NCI-H226 (cell line): Measurements from ENCODE around the gene SLC26A6.

Experiments used
- DNase-seq: peaks from one replicate; pipeline ENCODE4 v3.0.0-alpha.2; 2015

The SLC26A6 gene

DNA sequence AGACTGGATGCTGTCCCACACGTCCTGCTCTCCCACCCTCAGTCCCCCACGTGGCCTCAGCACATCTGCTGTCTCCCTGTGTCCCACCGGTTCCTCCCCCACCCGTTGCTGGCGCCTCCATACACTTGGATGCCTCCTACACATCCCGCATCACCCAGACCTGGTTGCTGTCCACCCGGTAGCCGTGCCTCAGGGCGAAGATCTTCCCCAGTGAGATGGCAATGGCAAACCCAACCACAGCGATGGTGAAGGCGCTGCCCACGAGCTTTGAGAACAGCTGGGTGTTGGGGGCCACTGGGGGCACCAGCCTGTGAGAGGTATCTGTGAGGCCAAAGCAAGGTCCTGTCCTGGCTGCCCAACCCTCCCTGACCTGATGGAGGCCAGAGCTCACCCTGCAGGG is 4.4 kb downstream of the SLC26A6 start:
- DNase-seq = no peak

DNA sequence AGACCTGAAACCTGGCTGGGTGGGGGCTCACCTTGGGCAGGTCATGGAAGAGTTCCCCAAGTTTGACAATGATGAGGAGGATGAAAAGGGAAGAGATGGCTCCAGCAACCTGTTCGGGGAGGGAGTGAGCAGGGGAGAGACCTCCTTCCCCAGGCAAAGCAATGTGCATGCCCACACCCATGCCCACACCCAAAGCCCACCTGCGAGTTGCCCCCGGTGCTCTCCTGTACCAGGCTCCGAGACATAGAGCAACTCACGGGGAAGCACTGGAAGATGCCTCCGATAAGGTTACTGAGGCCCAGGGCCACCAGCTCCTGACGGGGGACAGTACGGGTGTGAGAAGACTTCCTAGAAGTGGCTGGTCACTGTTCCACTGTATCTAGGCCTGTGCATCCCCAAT is 4.9 kb downstream of the SLC26A6 start:
- no peak for DNase-seq

DNA sequence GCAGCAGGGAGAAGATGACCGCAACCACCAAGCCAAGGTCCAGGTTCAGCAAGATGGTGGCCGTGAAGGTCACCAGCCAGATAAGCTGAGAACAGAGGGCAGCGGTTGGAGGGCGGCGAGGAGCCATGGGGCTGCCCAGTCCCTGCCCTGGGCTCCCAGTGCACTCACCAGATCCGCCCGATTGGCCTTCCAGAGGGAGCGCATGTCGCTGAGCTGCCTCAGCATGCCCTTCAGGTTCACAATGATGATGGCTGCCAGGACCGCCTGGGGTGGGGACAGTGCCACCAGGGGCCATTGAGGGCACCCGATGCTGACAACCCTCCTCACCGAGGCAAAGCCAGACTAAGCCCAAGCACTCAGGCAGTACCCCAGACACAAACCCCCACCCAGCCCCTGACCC is 5.4 kb downstream of the SLC26A6 start:
- no peak for DNase-seq

DNA sequence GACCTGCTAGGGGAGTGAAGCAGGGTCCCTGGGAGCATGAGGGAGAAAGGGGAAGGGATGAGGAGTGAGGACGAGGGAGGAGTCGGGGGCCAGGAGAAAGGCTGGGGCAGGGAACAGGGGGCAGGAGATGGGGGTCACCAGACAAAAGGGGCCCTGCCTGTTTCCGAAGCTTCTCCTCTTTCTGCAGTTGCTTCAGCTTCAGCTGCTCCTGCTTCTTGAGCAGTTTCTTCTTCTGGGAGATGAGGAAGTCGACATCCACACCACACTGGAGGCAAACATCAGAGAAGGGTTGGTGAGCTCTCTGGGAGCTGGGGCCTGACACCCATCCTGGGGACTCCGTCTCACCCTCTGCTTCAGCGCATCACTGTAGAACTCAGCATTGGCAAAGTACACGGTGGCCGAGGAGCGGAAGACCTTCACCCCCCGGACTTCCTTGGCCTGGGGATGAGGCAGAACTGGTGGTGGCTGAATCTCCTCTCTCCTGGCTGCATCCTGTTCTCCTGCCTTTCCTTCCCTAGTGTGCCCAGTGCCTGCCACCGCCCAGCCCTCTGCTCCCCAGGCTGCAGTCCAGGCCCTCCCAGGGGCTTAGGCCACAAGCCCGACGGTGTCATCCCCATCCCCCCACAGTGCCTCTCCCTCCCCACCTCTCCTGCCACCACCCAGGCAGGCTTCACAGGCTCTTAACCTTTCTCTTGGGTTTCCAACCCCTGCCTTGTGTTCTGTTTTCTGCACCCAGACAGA is 6.8 kb downstream of the SLC26A6 start:
- no peak for DNase-seq

DNA sequence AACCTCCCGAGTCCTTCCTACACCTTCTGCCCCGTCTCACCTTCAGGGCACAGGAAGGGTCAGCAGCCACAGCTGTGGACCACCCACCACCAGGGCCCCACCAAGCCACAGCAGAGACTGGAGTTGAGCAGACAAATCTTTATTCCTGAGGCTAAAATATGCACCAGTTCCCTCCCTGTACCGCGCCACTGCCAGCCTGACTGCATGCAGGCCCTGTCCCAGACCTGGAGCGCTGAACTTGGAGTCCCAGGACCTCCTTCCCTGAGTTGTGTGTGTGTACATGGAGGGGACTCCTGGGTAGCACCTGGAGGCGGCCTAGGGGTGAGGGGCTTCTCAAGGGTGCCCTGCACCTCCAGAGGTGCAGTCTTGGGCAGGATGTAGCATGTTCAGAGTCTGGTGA is 9.7 kb downstream of the SLC26A6 start:
- no peak for DNase-seq

DNA sequence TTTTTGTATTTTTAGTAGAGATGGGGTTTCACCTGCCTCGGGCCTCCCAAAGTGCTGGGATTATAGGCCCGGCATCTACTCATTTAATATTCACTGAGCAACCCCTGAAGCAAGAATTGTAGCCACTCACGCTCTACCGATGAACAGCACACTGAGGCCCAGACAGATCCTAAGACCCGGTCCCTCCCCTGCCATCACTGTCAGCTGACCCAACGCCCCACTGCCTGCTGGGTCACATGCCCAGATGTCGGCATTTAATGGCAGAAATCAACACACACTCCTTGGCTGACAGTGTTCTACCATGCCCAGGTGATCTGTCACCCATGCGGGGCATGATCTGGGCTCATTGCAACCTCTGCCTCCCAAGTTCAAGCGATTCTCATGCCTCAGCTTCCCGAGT is 10.5 kb downstream of the SLC26A6 start:
- DNase-seq = no peak

DNA sequence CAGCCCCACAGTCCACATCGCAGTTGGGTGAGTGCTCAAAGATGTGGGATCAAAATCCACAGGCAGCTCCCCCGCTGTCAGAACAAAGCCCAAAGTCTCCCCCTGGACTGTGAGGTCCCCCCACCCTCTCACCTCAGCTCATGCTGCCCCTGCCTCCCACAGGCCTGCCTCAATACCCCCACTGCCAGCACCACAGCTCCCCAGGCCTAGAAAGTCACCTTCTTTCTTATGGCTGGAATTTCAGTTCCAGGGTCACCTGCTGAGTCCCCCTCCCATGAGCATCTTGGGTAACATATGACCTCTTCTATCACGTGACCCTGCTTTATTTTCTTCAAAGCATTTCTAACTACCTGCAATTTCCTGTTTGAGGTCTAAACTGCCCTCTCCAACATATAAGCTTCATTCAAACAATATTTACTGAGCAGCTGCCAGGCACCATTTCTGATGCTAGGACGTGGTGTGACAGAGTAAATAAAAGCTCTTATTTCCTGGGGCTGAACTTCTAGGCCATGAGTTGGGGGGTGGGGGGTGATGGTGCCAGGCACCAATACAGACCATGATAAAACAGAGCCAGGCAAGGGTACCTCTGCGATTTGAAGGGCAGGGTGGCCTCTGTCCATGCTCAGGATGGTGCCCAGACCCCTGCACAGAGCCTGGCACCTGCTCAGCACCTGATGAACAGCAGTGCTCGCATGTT is 11.3 kb downstream of the SLC26A6 start:
- DNase-seq = no peak

DNA sequence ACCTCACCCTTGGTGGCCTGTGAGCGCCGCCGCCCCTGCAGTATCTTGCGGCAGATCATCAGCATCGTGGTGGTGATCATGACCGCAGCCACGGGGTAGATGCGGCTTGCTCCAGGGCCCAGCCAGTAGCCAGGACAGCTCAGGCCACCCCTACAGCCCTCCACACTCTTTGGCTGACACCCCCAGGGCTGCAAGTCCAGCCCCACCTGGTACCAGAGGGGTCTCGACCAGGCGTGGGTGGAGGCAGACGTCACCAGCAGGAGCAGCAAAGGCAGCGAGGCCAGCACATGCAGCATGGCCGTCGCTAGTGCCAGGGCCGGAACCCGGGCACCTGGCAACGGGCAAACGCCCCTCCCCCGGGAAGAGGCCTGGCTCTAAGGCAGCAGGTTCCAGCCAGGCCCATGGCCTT is 13.8 kb downstream of the SLC26A6 start, which contains the start of gene TMEM89:
TSS of gene TMEM89 (minus strand) at position 309 of the 409 bp plus-strand sequence. CDS start at position 296, 13 bp downstream.
- no peak for DNase-seq

DNA sequence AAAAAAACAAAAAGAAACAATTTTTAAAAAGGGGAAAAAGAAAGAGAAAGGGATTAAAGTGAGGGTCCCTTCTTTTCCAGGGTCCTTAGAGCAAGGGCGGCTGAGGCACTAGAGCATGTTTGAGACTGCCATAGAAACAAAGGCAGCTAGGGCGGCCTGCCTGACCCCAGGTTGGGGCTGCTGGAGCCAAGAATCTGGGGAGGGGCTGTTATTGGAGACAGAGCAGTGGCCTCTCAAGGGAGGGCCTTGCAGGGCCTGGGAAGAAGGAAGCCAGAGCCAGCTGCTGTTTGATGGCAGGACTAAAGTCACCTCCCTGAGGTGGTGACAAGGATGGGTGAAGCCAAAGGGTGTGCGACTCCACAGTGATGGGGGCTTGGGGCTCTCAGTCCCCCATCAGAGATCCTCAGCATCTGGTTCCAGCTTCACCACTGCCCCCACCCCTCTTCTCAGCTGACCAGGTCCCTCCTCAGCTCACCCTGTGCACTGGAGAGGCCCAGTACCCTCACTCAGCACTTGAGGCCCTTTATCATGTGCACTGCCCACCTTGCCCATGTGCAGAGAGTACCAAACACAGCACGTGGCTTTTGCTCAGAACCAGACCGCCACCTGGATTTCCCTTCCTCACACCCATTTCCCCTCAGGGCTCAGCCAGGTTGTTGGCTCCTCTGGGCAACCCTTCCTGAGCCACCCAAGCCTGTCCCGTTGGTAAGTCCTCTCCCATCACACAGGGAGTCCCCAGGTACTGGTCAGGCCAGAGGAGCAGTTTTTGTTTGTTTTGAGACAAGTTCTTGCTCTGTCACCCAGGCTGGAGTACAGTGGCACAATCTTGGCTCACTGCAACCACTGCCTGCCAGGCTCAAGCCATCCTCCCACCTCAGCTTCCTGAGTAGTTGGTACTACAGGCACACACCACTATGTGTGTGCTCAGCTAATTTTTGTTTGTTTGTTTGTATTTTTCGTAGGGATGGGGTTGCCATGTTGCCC is 15.4 kb downstream of the SLC26A6 start:
- no peak for DNase-seq

DNA sequence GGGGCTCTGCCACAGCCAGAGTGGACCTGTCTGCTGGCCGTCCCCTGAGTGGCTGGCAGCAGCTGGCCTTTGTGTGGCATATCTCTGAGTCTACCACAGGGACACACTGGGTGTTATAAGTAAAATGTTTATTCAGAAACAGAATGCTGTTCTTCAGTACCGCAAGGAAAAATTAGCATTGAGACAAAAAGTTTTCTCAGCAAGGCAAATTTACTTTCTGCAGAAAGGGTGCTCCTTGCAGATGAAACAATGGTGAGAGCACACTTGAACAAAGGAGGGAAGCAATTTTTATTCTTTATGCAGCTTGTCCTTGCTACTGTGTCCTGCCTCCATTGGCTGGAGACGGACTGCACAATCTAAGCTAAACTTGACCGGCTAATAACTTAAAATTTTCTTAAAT is 17.7 kb downstream of the SLC26A6 start:
- no peak for DNase-seq

DNA sequence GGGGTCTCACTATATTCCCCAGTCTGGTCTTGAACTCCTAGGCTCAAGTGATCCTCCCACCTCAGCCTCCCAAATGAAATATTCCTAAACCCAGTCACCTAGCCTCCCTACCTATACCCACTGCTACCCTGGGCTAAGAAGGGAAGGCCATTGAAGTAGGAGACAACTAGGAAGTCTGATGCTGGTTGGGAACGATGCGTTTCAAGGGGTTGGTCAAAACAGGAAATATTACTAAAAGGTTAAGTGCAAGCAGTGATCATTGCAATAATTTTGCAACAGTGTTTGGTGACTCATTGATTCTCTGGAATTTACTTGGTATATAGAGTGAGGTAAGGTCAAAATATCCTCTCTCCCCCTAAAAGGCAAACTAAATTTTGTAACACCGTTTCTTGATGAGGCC is 21.2 kb downstream of the SLC26A6 start:
- DNase-seq = peak; percentile 29

DNA sequence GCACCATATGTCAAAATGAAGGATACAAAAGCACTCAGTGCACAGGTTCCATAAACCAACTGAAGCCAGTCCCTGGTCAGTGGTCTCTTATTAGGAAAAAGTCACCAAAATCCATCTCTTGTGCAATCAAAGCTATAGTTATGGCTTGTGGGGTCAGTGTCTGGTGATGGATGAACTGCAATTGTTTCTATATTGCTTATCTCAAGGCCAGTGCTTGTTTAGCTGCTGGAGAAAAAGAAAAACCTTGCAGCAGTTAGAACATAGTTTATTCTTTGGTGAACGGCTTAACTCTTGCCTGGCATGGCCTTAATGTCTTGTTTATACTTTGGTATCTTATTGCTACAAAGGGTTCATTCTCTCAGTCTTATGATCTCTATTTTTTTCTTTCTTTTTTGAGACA is 23.0 kb downstream of the SLC26A6 start:
- DNase-seq = no peak

DNA sequence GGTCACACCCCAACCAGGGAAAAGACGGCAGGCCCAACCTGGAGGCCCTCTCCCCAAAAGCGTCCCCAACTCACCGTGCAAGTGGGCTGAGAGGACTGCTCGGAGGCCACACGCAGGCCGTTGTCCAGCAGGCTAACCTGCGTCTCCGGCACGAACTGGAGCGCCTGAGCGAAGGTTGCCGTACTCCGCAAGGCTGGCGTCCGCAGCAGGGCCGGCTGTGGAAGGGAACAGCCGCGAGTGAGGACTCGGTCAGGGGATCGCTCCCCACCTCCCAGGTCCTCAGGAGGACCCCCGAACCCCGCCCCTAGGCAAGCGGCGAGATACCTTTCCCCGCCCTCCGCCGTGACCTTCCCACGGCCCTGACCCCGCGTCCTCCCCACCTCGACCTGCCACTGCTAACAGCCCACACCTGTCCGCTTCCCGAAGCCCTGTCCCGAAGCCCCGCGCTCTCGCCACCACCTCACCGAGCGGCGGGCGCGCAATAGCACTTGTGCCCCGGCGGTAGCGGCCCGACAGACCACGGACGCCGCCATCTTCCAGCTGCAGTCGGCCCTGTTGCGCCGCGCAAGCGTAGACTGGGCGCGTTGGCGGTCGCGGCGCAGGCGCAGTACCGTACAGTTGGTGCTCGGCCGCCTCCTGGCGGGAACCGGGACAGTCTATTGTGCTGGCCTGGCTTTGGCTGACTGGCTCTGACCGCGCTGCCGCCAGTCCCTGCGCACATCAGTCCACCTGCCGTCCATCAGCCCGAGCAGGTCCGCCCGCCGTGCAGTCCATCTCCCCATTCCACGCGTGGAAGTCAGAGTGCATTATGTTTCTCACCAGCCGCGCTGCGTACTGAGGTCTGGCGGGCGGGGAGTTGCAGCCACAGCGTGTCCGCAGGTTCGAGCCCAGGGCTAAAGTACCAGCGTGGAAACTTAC is 25.9 kb downstream of the SLC26A6 start, which contains the start of gene UQCRC1:
TSS of gene UQCRC1 (minus strand) at position 559 of the 918 bp plus-strand sequence. CDS start at position 533, 26 bp downstream.
- peak; percentile 87 for DNase-seq

DNA sequence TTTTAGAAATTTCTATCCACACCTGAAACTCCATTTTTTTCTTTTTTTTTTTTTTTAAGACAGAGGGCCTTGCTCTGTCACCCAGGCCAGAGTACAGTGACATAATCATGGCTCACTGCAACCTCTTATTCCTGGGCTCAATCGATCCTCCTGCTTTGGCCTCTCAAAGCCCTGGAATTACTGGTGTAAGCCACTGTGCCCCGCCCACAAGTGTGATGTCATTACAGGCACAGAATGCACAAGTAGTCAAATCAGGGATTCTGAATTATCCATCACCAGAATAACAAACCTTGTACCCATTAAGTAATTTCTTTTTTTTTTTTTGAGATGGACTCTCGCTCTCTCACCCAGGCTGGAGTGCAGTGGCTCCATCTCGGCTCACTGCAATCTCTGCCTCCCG is 27.7 kb downstream of the SLC26A6 start:
- no peak for DNase-seq

DNA sequence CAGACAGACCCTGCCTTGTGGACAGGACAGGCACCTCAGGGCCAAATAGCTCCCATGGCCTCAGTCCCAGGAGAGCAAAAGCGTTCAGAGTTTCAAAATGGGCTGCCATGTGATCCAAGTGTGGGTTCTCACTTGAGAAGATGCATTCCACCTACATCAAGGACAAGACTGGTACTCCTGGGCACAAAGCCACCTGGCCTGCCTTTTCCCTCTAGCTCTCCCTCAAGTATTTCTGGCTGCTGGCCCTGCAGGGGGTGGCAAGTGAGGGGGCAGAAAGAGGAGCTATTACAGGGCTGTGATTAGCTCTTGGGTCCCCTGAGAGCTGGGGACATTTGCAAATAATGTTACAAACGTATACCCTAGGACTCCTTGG is 33.7 kb downstream of the SLC26A6 start:
- no peak for DNase-seq

DNA sequence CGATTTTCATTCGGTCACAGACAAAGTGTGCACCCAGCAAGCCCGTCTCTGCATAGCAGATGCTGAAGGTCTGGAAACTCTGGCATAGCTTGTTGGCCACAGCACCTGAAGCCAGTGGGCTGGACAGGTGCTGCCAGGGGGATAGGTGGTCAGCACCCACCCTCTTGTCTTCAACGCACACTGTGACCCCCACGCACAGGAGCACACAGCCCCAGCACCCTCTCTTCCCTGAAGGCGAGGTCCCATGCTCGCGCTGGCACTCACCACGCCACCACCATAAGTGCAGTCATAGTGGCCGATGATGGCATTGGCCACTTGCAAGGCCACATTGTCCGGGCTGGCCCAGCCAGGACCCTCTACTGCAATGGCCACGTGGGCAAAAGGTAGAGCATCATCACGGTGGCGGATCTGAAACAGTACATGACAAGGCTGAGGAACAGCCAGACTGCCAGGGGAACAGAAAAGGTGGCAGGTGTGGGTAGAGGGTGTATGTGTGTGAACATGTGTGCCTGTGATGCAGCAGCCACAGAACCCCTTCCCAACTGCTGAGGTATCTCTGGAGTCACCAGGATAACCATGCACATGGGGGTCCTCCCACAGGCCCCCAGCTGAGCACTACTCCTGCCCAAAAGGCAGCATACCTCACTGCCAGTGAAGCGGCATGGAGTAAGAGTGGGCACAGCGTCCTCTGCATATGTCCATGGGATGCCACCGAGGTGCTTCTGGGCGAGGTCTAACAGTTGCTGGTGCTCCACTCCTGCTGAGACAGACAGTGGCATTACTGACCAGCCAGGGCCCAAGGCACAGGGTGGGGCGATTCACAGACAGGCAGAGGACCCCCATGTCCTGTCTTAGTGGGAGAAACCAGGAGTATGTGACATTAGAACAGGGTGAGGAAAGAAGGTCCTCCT is 34.3 kb downstream of the SLC26A6 start:
- DNase-seq = no peak

DNA sequence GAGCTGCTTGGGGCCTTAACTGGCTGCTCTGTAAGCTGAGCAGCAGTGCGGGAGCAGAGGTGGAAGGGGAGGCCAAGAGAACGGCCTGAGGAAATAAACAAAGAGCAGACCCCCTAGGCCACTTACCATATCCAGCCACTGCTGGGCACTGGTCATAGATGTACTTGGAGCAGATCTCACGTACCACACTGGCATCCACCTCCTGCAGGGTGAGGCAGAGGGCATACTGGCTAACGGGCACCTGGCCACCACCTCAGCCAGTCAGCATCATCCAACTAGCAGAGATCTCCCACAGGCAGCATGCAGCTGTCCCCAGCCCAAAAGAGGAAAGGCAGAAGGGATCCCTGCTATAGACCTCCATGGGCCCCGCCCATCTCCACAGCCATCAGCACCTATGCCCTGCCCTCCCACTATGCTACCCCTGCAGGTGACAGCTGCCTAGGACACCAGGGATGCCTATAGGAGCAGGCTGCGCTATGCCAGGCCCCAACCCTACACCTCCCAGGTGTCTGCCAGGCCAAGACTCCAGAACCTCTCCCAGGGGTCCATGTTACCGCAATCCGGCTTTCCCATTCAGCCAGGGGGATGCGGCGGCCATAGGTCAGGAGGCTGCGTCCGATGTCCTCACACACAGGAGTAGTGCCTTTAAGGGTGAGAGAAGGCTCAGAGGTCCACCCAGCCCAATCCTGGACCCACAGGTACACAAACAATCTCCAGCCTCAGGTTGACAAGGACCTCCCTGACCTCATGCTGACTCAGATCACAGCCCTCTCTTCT is 35.6 kb downstream of the SLC26A6 start:
- no peak for DNase-seq

DNA sequence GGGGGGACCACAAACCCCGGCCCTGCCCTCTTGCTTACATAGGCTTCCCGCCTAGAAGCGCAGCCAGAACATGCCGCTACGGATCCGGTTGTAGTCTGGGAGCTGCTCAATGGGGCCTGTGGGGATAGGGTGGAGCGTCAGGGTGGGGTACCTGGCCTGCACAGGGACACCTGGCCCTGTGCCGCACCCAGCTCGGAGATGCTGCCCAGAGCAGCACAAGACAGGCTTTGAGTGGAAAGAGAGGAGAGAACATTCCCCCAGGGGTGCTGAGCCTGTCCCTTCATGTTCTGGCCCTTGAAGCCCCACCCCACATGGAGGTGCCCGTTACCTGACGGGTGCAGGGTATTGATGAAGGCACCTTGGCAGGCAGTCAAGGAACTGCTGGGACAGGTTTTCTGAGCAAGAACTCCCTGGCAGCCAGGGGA is 36.2 kb downstream of the SLC26A6 start:
- DNase-seq = no peak

DNA sequence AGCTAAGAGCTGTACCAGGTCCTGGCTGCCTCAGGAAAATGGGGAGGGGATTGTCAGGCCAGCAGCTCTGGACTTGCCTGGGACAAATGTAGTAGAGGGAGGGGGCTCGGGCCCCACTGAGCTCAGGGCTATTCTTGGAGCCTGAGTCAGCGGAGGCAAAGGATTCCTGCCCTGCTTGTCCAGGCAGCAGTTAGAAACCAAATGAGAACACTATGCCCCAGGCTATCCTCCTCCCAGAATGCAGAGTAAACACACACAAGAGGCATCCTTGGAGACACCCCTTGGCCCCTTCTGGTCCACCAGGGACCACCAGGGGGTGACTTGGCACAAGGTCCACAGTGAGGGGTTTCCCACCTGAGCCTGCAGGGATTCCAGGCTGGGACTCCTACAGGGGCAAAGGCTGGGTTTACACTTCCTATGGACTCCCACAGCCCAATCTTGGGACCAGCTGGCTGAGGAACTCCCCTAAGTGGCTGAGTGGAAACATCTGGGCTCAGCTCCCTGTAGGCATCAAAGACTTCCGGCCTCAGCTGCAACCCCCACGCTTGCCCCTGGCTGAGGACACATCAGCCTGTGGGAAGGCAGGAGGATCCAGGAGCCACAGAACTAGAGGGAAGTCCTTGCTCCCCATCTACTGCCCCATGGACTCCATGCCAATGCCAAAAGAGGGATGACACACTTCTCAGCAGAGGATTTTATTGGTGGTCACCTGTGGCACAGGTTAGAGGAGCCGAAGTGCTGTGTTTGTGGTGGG is 36.8 kb downstream of the SLC26A6 start:
- DNase-seq = peak; percentile 80
